ENCODE results near the gene GPX4. TPM values are rescaled to one million over a fixed set of nuclear protein-coding genes. Genes with fewer than 3 reads are reported as not detected.

Gene GPX4
- total RNA-seq, 2 donors from 2014 or later = 154 to 316 TPM

- Mint-ChIP-seq H3K36me3 (peaks cover 0 to under 1% of the 10 kb centered on the region in 2 donors), H3K27ac (peak overlapping the region; percentile 60 to 81), H3K9me3 (no peaks in the 10 kb centered on the region)
- DNase-seq (ENCODE audit: low spot score in 2 of 2) (no peak), ATAC-seq (no peak)
These were observed 1.4 kb downstream of the GPX4 start for GRCh38 chr19:1105008-1105872.

- H3K9me3 Mint-ChIP-seq = no peaks in the 10 kb centered on the region
- H3K36me3 Mint-ChIP-seq = no peaks in the 10 kb centered on the region
- ATAC-seq (no peak), DNase-seq (ENCODE audit: low spot score in 2 of 2) (peak in 1 of 2 donors; percentile 32)
- H3K27ac Mint-ChIP-seq = peak overlapping the region; percentile 60 to 81
These were observed 2.4 kb downstream of the GPX4 start for GRCh38 chr19:1105873-1106840.

DNA sequence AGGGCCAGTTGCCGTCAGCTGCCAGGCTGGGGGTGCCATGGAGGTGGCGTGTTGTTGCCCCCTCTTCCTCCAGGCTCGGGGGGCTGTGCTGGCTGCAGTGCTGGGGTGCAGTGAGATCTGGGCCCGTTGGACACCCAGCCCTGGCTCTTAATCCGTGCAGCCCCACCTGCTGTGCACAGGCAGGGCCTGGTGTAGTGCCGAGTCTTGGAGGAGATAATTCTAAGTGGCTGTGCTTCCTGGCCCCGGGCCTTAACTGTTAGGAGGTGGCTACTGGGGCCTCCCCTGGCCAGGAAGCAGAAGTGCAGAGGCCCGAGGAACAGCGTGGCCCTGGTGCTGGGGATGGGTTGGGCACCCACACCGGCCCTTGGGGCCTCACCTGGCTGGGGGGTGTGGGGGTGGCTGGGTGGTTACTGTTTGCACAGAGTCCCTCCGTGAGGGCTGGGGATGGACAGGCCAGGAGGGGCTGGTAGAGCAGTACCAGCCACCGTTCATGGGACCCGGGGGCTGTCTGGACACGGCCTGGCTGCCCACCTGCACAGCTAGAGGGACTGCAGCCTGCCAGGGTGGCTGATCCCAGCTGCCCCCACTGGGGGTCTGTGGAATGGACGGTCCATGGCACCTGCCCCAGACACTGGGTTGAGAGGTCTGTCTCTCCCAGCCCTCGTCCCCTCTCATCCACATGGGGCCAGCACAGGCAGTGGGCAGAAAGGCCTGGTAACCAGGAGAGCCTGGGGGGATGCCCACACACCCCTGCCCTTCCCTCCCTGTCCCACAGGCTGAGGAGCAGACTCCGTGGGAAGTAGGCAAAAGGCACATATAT, 3.3 kb downstream of the GPX4 start:
- H3K9me3 Mint-ChIP-seq = no peaks in the 10 kb centered on the region
- no peaks in the 10 kb centered on the region for H3K36me3 Mint-ChIP-seq
- no peak for DNase-seq (ENCODE audit: low spot score in 2 of 2)
- H3K27ac Mint-ChIP-seq = peak overlapping the region; percentile 81 to 82
- ATAC-seq = no peak

DNA sequence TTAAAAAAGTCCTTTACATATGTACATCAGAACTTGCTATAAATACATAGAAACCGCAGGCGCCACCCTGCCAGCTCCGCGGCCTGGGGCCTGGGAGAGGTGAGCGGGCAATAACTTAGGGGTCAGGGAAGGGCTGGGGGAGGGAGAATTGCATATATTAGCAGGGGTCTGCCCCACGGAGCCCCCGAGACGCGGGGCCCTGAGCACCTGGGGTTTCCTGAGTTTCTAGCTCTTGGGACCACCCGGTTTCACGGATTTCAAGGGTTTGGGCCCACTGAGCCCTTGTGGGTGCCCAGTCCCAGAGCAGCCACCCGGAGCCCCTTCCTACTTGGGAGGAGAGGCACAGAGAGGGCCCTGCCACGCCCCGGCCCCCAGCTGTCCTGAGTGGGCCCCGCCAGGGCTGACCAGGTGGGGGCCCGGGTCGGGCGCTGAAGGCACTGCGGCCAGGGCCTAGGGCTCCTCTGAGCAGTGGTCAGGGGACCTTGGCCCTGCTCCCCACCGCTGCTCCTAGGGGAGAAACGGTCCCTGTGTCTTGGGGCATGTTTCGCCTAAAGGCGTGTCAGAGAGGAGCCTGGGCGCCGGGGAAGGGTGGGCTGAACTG, 4.0 kb downstream of the GPX4 start:
- ATAC-seq (no peak), DNase-seq (ENCODE audit: low spot score in 2 of 2) (no peak)
- no peak overlapping the region for H3K27ac Mint-ChIP-seq
- H3K36me3 Mint-ChIP-seq = no peaks in the 10 kb centered on the region
- no peaks in the 10 kb centered on the region for H3K9me3 Mint-ChIP-seq

DNA sequence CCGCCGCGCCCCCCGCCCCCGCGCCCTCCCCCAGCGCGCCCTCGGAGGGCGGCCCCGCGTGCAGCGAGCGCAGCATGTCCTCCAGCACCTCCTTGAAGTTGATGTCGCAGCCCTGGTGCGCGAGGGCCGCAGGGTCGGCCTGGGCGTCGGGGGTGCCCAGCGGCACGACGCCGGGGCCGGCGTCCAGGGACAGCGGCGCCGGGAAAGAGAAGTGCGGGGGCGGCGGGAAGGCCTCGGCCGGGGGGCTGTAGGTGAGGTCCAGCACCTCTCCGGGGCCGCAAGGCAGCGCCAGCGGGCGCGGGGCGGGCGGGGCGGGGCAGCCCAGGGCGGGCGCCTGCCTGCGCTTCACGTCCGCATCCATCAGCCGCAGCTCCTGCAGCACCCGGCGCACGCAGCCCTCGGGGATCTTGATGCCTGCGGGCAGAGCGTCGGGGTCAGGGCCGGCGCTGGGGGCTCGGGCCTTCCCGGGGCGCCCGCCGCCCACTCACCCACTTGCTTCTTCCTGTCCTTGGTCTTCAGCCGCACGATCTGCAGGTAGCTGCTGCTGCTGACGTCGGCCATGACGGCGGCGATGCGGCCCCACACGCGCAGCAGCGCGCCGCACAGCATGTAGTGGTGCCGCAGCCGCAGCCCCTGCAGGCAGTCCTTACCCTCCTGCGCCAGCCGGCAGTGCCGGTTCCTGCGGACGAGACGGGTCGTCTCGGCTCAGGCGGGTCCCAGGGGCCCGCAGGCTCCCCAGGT, 4.7 kb downstream of the GPX4 start:
- Mint-ChIP-seq H3K27ac (no peak overlapping the region), H3K36me3 (no peaks in the 10 kb centered on the region), H3K9me3 (no peaks in the 10 kb centered on the region)
- no peak for ATAC-seq
- DNase-seq (ENCODE audit: low spot score in 2 of 2) = no peak

DNA sequence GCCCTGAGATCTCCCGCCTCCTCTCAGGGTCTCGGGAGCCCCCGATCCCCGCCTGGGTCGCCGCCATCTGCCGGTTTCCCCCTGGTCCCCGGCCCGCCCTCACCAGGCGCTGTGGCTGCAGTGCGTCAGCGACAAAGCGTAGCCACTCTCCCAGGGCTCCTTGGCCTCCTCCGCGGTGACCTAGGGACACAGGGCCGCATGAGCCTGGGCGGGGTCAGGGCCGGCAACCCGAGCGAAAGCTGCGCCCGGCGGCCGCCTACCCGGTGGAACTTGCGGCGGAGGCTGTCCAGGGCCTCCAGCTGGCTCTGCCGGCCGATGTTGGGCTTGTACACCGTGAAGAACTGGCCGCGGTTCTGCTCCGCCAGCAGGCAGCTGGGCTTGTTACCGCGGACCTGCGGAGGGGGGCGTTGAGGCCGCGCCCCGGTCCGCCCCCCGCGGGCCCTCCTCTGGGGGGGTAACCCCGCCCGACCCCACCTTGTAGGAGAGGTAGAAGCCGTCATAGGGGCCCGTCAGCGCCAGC, 5.3 kb downstream of the GPX4 start:
- Mint-ChIP-seq H3K9me3 (no peaks in the 10 kb centered on the region), H3K27ac (no peak overlapping the region), H3K36me3 (no peaks in the 10 kb centered on the region)
- DNase-seq (ENCODE audit: low spot score in 2 of 2) (no peak), ATAC-seq (no peak)

DNA sequence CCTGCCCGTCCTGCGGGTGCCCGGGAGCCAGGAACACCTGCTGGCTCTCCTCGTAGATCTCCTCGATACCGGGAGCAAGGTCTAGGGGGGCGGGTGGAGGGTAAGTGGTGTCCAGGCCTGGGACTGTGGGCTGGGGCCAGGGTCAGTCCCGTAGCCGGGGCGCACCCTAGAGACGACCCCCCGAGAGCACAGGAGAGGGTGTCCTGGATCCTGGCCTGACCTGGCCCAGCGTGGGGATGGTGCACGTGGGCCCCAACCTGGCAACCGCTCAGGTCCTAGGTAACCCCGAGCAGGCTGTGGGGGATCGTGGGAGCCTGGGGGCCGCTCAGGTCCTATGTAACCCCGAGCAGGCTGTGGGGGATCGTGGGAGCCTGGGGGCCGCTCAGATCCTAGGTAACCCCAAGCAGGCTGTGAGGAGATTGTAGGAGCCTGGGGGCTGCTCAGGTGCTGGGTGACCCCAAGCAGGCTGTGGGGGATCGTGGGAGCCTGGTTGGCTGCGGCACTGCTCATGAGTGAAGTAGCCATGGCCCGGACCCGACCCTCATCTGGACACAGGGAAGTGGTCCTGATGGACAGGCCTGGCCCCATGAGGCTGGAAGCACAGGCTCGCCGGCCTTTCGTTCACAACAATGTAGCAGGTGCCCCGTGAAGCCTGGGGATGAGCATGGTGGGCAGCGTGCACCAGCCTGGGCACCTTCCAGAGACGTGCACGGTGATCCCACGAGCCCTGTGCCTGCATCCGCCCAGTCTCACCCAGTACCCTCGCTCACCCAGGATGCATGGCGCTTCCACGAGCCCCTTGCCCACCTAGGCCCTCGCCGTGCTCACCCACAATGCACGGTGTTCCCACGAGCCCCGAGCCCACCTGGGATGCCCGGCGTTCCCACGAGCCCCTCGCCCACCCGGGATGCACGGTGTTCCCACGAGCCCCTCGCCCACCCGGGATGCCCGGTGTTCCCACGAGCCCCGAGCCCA, 6.2 kb downstream of the GPX4 start:
- ATAC-seq (peak in 1 of 2 donors; percentile 5), DNase-seq (ENCODE audit: low spot score in 2 of 2) (no peak)
- Mint-ChIP-seq H3K9me3 (no peaks in the 10 kb centered on the region), H3K36me3 (no peaks in the 10 kb centered on the region), H3K27ac (no peak overlapping the region)

DNA sequence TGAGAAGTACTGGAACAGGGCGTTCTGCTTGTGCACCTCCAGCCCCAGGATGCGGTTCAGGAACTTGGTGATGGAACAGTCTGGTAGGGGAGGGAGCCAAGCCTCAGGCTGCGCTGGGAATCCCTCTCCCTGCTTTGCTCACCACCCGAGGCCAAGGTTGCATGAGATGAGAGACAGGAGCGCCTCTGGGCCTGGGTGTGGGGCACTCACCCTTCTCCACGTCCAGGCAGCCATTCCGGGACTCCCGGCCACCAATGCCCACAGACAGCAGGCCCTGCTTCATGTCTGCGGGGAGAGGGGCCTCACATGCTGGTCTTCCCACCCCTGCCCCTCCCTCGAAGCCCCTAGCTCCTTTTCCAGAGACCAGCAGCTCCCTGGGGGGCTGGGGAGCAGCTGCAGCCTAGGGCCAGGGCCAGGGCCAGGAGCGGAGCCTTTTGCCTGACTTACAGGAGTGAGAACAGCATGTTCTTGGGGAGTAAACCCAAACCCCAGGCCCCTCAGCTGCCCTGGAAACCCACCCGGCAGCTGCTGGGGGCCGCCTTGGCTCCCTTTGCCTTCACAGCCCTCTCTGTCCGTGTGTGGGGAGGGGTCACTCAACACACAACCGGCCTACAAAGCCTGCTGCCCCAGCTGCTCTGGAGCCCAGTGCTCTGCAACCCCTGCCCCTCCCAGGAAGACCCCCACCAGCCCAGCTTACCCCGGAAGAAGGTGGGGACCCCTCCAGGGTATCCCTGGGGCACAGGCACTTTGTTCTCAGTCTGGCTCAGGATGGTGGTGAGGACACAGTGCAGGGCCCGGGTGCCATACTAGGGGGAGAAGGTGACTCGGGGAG, 7.2 kb downstream of the GPX4 start:
- Mint-ChIP-seq H3K9me3 (no peaks in the 10 kb centered on the region), H3K36me3 (no peaks in the 10 kb centered on the region), H3K27ac (no peak overlapping the region)
- ATAC-seq (no peak), DNase-seq (ENCODE audit: low spot score in 2 of 2) (no peak)

DNA sequence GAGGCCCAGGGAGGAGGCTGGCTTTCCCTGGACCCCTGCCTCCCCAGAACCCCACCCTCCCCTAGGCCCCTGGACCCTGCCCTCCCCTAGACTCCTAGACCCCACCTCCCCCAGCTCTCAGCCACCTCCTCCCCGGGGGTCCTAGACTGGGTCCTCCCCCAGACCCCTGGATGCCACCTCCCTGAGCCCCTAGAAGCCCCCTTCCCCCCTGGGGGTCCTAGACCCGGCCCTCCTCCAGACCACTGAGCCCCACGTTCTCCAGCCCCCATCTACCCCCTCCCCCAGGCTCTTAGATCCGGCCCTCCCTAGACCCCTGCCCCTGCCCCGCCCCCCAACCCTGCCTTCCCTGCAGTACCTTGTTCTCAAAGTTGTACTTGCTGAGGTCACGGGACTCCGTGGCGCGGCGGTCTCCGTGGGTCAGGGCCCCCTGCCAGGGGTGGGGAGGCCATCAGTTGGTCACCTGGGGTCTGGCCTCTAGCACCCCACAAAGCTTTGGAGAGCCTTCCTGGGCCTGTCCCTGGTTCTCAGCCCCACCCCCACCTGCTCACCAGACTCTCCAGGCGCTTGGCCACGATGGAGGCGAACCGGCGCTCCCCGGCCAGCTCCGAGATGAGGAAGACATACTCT, 8.0 kb downstream of the GPX4 start:
- H3K9me3 Mint-ChIP-seq = no peaks in the 10 kb centered on the region
- H3K36me3 Mint-ChIP-seq = no peaks in the 10 kb centered on the region
- DNase-seq (ENCODE audit: low spot score in 2 of 2) (no peak), ATAC-seq (no peak)
- H3K27ac Mint-ChIP-seq = no peak overlapping the region

- peak overlapping the region; percentile 32 to 77 for H3K27ac Mint-ChIP-seq
- DNase-seq (ENCODE audit: low spot score in 2 of 2) (no peak), ATAC-seq (no peak)
- H3K36me3 Mint-ChIP-seq = no peaks in the 10 kb centered on the region
- no peaks in the 10 kb centered on the region for H3K9me3 Mint-ChIP-seq
These were observed 8.7 kb downstream of the GPX4 start for GRCh38 chr19:1112268-1113029.

DNA sequence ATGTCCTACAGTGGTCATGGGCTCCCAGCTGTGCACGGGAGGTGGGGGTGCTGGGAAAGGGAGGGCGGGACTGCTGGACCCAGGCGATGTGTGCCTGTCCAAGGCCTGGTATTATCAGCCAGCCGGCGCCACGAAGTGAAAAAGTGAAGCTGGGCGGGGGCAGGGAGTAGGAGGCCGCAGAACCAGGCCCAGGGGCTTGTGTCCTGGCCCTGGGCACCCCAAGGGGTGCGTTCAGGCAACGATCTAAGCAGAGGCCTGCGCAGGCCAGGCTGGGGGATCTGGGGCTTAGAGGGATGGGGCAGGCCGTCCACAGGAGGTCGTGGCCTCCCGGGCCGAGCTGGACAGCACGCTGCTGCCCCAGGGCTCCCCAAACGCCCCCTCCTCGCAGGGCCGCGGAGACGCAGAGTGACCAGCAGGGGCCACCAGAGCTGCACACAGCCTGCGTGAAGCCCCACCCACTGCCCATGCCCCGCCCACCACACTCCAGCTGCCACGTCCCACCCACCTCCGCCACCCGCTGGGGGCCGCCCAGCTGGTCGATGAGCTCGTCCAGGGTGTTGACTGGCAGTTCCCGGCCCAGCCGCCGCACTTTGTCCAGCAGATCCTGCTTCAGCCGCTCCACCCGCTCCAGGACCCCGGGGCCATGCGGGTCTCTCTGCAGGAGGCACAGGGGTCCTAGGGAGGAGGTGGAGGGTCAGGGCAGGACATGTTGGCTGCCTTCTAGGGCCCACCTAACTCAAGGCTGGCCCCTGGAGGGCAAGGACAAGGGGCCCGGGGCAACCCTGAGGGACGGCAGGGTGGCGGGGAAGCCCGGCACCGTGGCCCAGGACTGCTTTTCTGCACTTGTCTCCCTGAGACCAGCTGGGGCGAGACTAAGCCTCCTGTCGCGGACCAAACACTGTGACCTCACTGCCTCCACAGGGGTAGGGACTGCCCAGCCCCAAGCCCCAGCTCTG, 9.5 kb downstream of the GPX4 start:
- peak overlapping the region; percentile 32 to 44 for H3K27ac Mint-ChIP-seq
- no peaks in the 10 kb centered on the region for H3K9me3 Mint-ChIP-seq
- peak in 1 of 2 donors; percentile 81 for DNase-seq (ENCODE audit: low spot score in 2 of 2)
- ATAC-seq = peak; percentile 56 to 70
- peaks cover 0 to 3% of the 10 kb centered on the region in 2 donors for H3K36me3 Mint-ChIP-seq
